ENCODE results near the gene LRRC49.

LRRC49 gene

GRCh38 chr15:71048913-71049675 lies 156.5 kb downstream of the LRRC49 start:
- in situ Hi-C loops (cut with MboI; ENCODE audit: low sequenced_read_pairs) = no loop called here

- in situ Hi-C loops (cut with MboI; ENCODE audit: low sequenced_read_pairs) = no loop called here
Measured at GRCh38 chr15:71049706-71050422, 157.2 kb downstream of the LRRC49 start.

- in situ Hi-C loops (cut with MboI; ENCODE audit: low sequenced_read_pairs) = no loop called here
Measured at GRCh38 chr15:71050461-71050860, 157.8 kb downstream of the LRRC49 start.

GRCh38 chr15:71051539-71051938 lies 158.9 kb downstream of the LRRC49 start:
- in situ Hi-C loops (cut with MboI; ENCODE audit: low sequenced_read_pairs) = no loop called here

- in situ Hi-C loops (cut with MboI; ENCODE audit: low sequenced_read_pairs) = no loop called here
Measured at GRCh38 chr15:71052356-71052755, 159.7 kb downstream of the LRRC49 start.

GRCh38 chr15:71054286-71054952 lies 161.8 kb downstream of the LRRC49 start:
- in situ Hi-C loops (cut with MboI; ENCODE audit: low sequenced_read_pairs) = no loop called here

- in situ Hi-C loops (cut with MboI; ENCODE audit: low sequenced_read_pairs) = no loop called here
Measured at GRCh38 chr15:71055461-71055860, 162.8 kb downstream of the LRRC49 start.

GRCh38 chr15:71056111-71056510 lies 163.5 kb downstream of the LRRC49 start:
- in situ Hi-C loops (cut with MboI; ENCODE audit: low sequenced_read_pairs) = no loop called here

- in situ Hi-C loops (cut with MboI; ENCODE audit: low sequenced_read_pairs) = no loop called here
Measured at GRCh38 chr15:71057143-71057542, 164.5 kb downstream of the LRRC49 start.

GRCh38 chr15:71057581-71057980 lies 165.0 kb downstream of the LRRC49 start:
- in situ Hi-C loops (cut with MboI; ENCODE audit: low sequenced_read_pairs) = no loop called here

GRCh38 chr15:71060983-71061382 lies 168.4 kb downstream of the LRRC49 start:
- in situ Hi-C loops (cut with MboI; ENCODE audit: low sequenced_read_pairs) = no loop called here

GRCh38 chr15:71066983-71067382 lies 174.4 kb downstream of the LRRC49 start:
- in situ Hi-C loops (cut with MboI; ENCODE audit: low sequenced_read_pairs) = no loop called here

GRCh38 chr15:71069693-71070092 lies 177.1 kb downstream of the LRRC49 start:
- in situ Hi-C loops (cut with MboI; ENCODE audit: low sequenced_read_pairs) = no loop called here

- in situ Hi-C loops (cut with MboI; ENCODE audit: low sequenced_read_pairs) = no loop called here
Measured at GRCh38 chr15:71071529-71071928, 178.9 kb downstream of the LRRC49 start.

GRCh38 chr15:71072423-71072822 lies 179.8 kb downstream of the LRRC49 start:
- in situ Hi-C loops (cut with MboI; ENCODE audit: low sequenced_read_pairs) = no loop called here

- in situ Hi-C loops (cut with MboI; ENCODE audit: low sequenced_read_pairs) = no loop called here
Measured at GRCh38 chr15:71078506-71079207, 186.0 kb downstream of the LRRC49 start.

GRCh38 chr15:71079208-71080044 lies 186.8 kb downstream of the LRRC49 start:
- in situ Hi-C loops (cut with MboI; ENCODE audit: low sequenced_read_pairs) = no loop called here

- in situ Hi-C loops (cut with MboI; ENCODE audit: low sequenced_read_pairs) = no loop called here
Measured at GRCh38 chr15:71080166-71080565, 187.5 kb downstream of the LRRC49 start.

GRCh38 chr15:71080705-71081104 lies 188.1 kb downstream of the LRRC49 start:
- in situ Hi-C loops (cut with MboI; ENCODE audit: low sequenced_read_pairs) = no loop called here

- in situ Hi-C loops (cut with MboI; ENCODE audit: low sequenced_read_pairs) = no loop called here
Measured at GRCh38 chr15:71082803-71083202, 190.2 kb downstream of the LRRC49 start.

Measured in HL-60/S4 treated with phorbol 12-myristate 13-acetate at 8.2 ng/mL for 4 days and 3 days (cell line).